ENCODE data around the gene CXCL14.

DNA sequence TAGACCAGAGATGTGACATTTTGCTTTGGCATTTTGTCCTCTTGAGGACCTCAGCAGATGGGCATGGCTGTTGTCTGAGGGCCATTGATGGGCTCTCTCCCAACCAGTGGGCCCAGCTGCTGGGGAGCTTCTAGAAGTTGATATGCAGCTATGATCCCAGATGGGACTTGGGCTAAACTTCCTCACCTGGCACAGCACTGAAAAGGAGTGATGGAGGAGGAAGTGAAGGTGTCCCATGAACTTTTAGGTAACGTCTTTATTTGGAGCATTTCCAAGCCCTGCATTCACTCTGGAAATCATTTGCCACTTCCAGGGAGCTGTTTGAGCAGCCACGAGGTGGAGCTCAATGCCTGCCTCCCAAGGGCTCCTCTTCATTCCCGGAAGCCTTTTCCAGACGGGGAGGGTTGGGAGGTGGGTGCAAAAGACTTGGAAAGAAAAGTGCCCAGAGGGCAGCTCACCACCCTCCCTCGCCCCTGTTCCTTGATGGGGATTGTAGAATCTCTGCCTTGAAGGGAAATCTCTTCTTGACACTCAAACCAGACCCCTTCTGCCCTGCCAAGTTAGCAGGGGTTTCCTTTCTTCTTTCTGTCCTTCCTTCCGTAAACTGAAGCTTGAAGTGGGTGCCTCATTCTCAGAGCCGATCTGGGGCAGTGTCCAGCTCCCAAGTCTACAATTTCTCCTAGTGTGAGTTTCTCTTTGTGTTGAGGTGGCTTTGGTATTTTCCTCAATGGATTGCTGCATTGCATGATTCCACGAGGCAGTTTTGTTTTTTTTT is 24.9 kb downstream of the CXCL14 start:
- TF ChIP-seq TAF1 (IDR thresholded peaks at IDR 0.05; ENCODE audit: low read depth, low read length) (no peak), POLR2A (IDR thresholded peaks at IDR 0.05; ENCODE audit: low read depth, low read length) (no peak), POLR2AphosphoS5 (IDR thresholded peaks at IDR 0.05; ENCODE audit: low read depth, low read length) (no peak)

Measured in GM12891 (cell line).